HG03045 (cell line): ENCODE results near the gene GPATCH2L.

Source experiments
- ATAC-seq: cut with Tn5 transposase; IDR thresholded peaks from one replicate; pipeline ENCODE4 v1.9.1; 2021; ENCODE audit warnings: mild to moderate bottlenecking, moderate library complexity; ENCODE audit not compliant: unreplicated experiment

Gene GPATCH2L

DNA sequence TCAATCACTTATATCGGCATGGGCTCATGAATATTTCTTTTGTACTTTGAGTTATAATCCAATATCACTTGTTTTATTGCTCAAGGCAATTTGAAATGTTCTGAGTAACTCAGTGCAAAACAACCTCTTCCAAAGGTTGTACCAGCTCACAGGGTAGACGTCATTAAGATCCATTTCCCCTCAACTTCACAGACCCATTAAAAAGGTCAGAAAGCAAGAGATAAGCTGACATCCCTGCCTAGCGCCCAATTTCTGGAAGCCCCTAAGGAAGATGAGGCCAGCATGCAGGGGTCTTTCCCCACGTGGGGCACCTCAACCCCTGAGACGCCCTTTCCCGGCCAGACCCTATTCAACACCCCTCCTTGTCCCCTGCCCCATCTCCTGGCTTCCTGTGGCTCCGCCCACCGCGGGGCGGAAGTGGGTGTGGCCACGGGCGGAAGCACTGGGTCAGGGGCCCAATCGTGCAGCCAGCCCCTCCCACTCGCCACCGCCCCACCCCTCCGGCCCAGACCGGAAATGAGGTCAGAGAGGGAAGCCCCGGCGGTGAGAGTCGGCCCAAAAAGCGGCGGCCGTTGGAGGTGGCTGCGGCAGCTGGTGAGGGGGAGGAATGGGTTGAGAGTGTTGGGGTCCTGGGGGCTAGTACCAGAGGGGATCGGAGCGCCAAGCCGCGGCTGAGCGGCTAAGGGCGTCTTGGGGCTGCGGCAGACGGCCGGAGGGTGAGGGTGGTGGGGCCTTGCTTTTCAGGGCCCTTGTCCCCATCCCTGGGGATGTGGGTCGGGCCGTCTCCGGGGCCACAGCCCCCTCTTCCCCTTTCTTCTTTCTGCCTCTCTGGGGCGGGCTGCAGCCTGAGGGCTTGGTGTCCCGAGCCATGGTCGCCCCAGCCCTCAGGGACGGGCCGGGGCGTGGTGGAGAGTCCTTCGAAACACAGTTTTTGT is at the start of gene GPATCH2L:
TSS of gene GPATCH2L (plus strand) at position 525 of the 935 bp plus-strand sequence. CDS start 2,442 bp downstream, outside the sequence.
- ATAC-seq = peak; percentile 91

GRCh38 chr14:76104802-76105355 is 46.8 kb upstream of the GPATCH2L start:
- ATAC-seq = no peak

DNA sequence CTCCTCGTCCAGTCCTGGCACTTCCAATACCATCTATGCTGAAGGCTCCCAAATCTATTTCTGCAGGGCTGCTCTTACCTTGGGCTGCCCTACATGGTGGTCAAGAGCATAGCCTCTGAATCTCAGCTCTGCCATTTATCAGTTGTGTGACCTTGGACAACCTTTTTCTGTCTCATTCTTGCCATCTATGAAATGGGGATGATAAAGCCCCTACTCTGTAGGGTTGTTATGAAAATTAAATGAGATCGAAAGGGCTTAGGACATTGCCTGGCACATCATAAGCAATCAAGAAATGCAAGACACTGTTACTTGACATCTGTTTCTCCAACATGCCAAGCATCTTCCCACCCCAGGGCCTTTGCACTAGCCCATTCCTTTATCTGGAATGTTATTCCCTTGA is 45.5 kb upstream of the GPATCH2L start:
- ATAC-seq = no peak

DNA sequence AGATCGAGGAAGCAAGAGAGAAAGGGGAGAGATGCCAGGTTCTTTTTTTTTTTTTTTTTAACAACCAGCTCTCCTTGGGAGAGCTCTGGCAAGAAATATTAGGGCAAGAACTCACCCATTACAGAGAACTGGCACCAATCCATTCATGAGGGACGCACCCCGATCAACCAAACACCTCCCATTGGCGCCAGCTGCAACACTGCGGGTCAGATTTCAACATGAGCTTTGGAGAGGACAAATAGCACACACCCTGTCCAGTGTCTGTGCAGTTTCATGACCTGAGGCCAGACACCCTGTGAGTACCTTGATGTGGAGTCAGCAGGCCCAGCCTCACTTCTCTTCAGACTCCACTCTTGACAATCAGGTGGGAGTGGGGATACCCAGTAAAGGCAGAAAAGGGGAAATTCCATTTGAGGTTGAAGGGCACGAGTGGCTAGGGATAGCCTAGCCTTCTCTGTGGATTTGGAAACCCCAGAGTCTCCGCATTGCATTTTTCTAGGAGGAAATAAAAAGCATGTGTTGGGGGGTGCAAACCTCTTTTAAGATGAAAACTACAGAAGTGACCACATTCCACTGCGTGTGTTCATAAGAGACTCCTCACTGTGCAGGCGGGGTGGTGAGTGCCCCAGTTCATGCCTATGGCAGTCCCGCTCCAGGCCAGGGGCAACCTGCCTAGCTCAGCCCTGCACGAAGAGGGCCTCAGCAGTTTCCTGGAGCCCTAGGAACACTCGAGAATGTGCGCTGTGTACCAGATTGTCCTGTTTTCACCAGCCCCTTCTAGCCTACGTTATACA is 42.4 kb upstream of the GPATCH2L start:
- no peak for ATAC-seq

DNA sequence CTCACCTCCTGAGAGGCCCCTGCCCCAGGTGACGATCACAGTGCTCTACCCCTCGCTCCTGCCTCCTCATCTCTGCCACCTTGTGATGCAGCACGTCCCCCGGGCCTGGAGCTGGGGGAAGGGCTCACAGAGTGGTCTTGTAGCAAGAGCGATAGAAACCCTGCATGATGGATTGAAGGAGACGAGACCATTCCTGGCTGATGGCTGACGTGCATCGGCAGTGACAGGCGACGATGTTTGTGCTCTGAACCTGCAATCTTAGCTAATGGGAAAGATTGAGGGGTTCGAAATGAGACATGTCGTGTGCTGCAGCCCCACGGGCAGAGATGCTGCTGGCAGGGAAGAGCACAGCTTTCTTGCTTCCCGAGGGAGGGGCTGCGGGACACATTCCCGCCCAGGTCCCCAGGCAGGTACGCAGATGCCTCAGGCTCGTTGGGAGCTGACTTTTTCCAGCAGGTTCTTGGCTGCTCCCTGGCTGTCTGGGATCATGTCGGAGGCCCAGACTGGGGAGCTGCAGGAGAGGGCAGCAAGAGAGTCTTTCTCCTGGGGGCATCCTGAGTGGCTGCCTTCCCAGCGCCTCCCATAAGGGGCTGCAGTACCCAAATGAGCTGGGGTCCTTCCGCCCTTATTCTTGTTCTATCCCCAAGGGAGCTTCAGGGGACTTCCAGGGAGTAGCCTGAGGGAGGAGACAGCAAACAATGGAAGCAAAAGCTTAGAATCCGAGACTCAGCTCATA is 38.7 kb upstream of the GPATCH2L start:
- ATAC-seq = no peak

DNA sequence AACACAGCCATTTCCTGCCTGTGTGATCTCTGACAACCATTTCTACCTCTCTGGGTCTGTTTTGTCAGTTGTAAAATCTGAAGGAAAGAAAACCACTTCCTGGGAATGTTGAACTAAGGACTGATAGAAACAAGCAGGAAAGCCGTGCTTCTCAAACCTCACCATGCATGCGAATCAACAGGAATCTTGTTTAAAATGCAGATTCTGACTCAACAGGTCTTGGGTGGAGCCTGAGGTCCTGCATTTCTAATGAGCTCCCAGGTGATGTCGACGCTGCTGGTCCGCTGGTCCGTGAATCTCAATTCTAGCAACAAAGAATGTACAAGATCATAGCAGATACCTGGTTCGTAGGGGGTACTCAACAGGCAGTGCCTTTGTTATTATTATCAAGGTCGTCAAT is 38.0 kb upstream of the GPATCH2L start:
- ATAC-seq = no peak

DNA sequence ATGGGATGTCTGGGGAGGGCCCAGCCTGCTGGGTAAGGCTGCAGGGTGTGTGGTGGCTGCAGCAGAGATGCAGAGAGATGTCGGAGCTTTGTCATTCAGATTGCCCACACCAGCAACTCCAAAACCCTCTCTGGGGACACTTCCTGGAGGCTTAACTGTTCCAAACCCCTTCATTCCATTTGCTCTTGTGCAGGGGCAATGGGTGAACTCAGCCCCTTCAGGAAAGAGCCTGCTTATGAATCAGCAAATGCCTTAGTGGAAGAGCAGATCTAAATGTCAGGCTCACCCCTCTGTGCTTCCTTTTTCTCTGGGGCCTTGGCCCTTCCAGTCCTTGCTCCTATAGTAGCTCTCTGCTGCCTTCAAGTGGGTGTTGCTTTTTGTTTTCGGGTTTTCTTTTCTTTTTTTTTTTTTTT is 36.7 kb upstream of the GPATCH2L start:
- no peak for ATAC-seq

- ATAC-seq = no peak
These were observed 33.8 kb upstream of the GPATCH2L start for GRCh38 chr14:76117789-76118484.

DNA sequence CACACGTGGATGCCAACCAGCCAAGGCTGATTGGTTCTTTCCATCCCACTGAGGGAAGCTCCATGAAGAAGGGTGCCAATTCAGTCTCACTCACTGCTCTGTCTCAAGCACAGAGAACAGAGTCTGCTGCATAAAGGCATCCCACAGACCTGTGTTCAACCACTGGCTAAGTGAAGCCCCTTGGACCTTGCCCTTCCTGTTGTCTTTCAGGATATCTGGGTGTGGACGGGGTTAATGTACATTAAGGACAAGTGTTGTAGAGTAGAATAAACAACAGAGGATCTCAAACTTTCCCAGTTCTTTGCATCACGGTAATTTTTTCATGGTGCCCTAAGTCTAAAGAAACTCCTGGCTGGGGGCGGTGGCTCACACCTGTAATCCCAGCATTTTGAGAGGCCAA is 33.1 kb upstream of the GPATCH2L start:
- ATAC-seq = no peak

DNA sequence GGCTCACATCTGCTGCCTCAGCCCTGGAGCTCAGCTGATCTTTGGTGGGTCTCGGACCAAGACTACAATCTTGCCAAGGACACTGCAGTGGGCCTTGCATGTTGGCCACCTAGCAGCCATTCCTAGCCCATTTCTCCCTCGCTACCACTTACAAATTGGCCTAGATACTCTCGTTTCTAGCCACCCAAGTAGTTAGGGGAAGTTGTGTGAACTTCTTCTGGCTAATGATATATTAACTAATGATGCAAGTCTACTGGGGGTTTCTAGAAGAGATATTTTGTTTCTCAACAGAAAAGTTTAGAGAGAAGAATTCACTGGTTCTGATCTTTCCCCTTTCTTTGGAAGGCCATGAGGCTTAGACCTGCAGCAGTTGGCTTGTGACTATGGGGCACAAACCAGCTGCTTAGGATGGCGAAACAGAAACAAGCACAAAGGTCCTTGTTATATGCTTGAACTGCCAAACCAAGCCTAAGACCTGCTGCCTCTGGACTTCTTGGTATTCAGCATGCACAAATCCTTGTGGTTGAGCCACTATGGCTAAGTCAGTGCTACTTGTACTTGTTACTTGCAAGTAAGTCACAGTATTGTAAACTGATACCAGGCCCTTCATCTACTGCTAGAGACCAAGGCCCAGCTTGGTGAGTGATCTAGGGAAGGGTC is 30.5 kb upstream of the GPATCH2L start:
- no peak for ATAC-seq

- no peak for ATAC-seq
These were observed 28.1 kb upstream of the GPATCH2L start for GRCh38 chr14:76123426-76124225.

- ATAC-seq = no peak
These were observed 26.2 kb upstream of the GPATCH2L start for GRCh38 chr14:76125511-76125910.

- no peak for ATAC-seq
These were observed 25.6 kb upstream of the GPATCH2L start for GRCh38 chr14:76126076-76126475.

- no peak for ATAC-seq
These were observed 21.7 kb upstream of the GPATCH2L start for GRCh38 chr14:76129851-76130576.

DNA sequence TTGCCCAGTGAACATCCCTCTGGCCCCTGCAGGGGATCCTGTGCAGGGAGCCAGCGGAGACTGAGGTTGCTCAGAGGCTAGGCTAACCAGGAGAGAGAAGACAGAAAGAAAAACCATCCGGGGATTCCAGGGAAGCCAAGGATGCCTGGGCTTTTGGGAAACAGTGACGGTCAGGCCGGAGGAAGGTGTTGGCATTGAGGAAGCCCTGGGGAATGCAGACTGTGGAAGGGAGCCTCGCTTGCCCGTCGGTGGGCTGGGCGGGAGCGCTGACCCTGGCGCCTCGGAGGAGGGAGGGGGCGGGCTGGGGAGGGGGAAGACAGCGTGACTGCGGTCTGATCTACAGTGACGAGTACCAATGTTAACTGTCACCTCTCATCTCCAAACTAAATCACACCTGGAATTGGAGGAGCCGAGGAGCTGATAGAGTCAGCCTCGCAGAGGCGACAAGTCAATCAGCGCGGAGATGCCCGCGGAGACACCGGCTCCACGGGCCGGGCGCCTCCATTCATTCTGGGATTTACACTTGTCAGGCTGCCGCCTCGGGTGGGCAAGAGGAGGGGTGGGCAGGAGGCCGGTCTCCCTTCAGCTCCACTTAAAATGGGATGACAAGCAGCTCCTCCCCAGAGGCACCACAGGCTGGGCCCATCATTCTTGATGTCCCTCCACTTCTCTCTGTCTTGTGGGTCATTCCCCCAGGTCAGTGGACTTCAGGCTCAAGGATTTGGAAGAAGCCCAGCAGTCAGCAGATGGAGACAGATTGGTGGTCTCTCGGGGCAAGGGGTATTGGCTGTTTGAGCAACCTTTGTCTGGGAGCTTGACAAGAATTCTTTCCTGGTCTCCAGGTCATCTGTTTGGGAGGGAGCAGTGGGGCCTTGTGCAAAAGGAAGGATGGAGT is 20.4 kb upstream of the GPATCH2L start:
- ATAC-seq = no peak

DNA sequence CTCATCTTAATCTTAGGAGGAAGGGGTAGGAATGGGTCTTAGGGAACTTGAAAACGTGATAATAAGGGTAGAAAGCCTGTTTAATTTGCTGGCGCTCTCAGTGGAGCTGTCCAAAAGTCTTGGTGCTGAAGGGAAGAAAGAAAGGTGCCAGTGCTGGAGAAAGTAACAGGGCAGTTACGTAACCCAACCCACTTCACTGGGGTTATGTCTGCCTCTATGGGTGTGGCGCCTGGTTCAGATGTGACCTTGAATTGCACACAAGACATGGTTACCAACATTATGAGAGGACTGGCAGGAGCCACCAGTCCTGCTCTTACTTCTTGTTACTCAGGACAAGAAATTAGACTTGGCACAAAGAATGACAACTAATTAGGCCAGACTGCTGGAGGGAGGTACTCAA is 18.6 kb upstream of the GPATCH2L start:
- ATAC-seq = no peak

DNA sequence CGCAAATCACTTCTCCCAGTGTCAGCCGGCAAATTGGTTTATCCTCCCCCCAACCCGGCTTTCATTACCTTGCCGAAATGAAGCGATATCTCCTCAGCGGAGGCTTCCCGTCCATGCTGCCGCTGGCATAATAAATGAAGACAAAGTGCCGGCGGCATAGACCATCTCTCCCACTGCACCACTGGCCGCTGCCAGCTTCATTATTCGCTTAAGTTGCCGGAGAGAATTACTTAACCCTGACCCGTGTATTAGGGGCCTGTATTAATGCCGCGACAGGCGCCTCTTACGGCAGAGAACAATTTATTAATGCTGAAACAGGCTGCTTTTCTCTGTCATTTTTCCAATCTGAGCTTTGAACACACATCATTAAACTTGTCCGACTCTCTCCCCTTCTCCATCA is 17.5 kb upstream of the GPATCH2L start:
- ATAC-seq = no peak
